PC-3 (cell line): Measurements from ENCODE around the gene GOSR1.

Experiments
- CTCF ChIP-seq: fragments of 300-600 bp; sonication (generic); conservative IDR thresholded peaks from 2 replicates; pipeline ENCODE4 v1.5.1; 2017; ENCODE audit warnings: antibody characterized with exemption, low read depth, mild to moderate bottlenecking, low read length
- EZH2 ChIP-seq: fragments of 300-600 bp; sonication (generic); IDR thresholded peaks from one replicate; pipeline ENCODE4 v1.6.1; 2017; ENCODE audit warnings: antibody characterized with exemption, mild to moderate bottlenecking, low read length; ENCODE audit not compliant: unreplicated experiment

GRCh38 chr17:30570596-30571265, 93.5 kb downstream of the GOSR1 start:
- no peak for TF ChIP-seq CTCF
- no peak for TF ChIP-seq EZH2
